G401.6 (cell line): ENCODE data around the gene SLF2.

Experiments used
- FAIRE-seq: peaks from 2 replicates; lab custom pipeline; 2012; peaks lifted over from hg19 to GRCh38; lab: Jason Lieb, UNC

Gene SLF2

DNA sequence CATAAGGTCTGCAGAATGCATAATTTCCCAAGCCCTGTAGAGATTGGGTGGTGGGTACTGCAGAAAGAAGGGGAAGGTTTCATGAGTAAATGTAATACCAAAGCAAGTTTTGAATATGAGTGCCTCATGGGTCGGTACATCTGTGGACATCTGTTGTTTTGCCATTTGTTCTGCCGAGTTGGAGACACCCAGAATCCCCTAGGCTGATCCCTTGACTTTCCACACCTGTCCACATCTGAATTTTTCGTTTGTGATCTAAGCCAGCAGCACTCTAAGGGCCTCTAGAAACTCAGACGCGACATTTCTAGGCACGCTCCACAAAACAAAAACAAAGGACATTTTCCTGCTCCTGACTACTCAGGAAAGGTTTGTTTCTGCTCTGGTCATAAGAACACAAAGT, 11.7 kb upstream of the SLF2 start:
- FAIRE-seq: no peak

DNA sequence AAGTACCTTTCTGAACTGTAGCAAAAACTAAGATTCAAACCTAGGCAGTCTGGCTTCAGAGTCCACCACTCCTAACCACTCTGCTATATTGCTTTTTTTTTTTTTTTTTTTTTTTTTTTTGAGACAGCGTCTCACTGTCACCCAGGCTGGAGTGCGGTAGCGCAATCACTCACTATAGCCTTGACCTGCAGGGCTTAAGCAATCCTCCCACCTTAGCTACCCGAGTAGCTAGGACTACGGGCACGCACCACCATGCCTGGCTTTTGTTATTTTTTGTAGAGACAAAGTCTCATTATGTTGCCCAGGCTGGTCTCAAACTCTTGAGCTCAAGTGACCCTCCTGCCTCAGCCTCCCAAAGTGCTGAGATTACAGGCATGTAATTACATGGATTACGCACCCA, 10.1 kb upstream of the SLF2 start:
- no peak for FAIRE-seq

DNA sequence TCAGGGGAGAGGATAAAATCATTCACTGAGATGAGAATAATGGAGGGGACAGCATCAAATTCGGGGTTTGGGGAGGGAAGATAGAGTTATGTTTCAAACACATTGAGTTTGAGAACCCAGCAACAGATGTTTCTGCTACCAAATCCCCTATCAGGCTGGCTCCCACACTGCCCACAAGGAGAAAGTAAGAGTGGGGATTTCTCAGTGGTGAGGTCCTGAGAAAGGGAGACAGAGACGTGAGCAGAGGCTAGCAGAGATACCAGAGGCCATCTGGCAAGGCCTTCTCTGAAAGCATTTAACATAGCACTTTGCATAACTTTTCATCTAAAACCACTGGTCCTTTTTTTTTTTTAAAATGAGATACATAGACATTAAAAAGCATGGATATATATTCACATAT, 7.8 kb upstream of the SLF2 start:
- no peak for FAIRE-seq

DNA sequence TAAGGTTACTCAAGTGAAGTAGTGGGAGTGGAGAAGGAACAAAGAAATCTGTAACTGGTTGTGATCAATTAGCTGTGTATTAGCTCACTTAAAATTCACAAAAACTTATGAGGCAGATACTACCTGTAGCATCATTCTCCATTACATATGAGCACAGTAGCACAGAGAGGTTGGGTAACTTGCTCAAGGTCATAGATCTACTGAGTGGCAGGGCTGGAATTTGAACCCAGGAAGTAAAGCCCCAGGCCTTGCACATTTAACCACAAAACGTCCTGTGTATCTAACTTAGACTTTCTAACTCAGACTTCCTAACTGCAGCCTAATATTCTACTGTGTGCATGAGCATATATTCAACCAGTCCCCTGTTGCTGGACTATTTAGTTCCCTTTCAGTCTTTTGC, 5.6 kb upstream of the SLF2 start:
- no peak for FAIRE-seq

DNA sequence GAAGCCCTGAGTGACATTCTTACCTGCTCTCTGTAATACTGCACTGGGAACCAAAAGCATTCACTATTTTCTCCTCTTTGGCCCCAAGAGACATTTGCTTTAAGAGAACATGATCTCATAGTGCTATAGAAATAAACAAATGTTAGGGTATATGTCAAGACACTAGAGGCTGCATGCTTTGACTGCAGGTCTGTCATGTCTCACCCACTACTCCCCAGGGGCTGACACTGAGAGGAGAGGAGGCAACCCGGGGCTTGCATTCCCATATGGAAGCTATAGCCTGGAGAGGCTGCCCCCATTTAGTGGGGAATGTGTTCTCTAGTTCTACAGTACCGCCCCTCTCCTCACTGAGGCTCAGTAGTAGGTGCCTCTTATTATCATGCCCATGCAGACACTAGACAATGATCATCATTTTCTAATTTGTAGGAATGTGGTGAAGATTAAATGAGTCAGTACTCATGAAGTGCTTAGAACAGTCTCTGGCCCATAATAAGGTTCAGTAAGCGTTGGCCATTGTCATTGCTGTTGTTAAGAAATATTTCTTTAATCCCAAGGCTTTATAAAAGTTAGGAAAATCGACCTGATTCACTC, 4.9 kb upstream of the SLF2 start:
- FAIRE-seq: no peak

DNA sequence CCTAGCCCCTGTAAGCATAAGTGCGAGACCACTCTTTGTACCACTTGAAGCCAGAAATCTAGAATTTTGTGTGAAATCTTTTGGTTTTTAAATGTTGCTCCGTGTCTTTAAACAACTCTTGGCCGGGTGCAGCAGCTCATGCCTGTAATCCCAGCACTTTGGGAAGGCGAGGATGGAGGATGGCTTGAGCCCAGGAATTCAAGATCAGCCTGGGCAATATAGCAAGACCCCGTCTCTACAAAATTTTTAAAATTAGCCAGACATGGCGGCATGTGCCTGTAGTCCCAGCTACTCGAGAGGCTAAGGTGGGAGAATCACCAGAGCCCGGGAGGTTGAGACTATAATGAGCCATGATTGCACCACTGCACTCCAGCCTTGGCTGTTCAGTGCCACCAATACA, 4.4 kb upstream of the SLF2 start:
- no peak for FAIRE-seq

DNA sequence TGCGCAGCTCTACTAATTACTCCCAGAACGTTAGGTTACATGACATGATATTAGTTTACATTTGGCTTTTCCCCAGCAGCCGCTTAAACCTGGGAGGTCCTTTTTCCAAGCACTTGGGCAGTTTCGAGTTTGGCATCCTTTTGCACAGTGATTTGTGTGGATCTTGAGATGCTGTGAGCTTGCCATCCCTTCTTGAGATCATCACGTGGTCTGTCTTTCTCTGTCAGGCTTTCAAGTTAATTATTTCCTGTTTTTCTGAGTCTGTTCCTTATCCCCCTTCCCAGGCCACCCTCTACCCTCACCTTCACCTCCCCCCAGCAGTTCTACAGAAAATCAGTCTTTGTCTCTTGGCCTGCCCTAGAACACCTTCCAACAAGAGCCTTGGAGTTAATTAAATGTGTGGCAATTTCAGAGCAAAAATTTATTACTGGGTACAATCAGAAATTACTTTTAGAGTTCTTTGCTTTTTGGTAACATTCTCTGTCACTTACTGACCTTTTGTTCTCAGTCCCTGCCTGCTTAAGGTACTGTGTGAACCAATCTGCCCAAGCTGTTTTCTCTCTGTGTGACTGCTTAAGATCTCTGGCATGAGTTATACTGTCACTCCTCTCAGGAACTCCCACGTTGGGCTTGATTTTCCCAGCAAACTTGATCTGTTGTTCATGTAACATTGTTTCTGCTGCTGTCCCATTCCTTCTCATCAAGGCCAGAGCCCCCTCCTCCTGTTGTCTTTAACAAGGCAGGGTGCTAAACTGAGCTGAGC, 3.1 kb upstream of the SLF2 start:
- FAIRE-seq: no peak

DNA sequence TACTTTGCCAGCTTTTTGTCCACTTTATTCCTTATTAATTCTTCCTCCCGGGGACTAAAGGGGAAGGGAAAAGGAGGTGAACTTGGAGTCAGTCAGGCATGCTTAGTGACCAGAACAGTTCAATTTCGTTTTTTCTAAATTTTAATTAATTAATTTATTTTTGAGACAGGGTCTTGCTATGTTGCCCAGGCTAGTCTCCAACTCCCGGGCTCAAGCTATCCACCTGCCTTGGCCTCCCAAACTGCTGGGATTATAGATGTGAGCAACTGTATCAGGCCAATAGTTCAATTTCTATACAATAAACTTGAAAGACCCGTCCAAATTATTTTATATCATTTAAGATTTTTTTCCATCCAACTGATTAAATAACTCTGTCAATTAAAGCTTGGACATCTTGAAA, 1.3 kb upstream of the SLF2 start:
- FAIRE-seq: no peak

DNA sequence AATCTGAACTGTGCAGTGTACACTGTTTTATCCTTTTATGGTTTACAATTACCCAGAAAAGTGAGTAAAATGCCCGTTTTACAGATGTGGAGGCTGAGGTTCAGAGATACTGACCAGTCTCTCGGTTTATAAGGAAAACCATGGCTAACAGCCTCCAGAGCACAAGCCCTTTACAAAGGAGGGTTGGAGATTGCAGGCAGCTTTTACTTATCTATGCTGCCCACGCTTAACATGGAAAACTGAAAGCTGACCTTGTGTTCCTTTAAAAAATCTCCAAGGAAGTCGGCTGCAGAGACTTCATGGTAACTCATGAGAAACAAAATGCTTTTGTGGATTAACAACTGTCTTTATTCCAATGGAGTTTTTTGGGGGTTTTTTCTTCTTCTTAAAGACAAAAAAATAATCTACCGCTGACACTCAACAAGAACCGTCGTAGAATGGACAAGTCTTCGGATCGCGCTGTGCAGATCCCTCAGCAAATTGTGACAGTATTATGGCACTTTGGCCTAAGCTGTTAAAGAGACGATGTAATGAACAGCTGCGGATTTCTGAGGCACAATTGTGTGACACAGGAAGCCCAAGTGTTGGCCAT, 654 bp upstream of the SLF2 start:
- FAIRE-seq: peak; percentile 46

DNA sequence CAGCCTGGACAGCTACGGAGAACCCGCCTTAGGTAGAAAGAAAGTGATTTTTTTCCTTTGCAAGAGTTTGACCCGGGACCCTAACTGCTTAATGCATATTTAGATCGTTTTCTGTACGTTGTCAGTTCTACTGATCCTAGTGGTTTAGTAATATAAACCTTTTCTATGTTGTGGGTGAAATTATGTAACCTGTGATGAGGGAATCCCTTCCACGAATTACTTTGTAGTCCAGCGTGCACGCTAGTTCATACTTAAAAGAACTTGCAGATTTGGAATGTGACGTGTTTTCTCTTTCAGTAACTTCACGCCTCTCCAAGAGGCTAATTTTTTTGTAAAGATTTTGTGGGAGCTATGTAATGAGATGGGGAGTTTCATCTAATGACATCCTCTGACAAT, 705 bp downstream of the SLF2 start:
- FAIRE-seq: no peak

DNA sequence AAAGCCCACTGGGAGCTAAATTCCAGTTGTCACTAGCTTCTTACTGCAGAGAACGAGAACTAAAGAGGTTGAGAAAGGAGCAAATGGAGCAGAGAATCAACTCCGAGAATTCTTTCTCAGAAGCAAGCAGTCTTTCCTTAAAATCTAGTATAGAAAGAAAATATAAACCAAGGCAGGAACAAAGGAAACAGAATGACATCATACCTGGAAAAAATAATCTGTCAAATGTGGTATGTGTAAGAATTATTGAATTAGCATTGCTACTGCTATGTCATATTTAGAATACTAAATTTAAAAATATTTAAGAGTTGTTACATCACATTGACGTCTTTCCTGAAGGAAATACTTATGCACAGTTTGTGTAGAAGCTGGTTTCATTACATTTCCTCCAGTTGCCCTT, 4.3 kb downstream of the SLF2 start:
- no peak for FAIRE-seq

DNA sequence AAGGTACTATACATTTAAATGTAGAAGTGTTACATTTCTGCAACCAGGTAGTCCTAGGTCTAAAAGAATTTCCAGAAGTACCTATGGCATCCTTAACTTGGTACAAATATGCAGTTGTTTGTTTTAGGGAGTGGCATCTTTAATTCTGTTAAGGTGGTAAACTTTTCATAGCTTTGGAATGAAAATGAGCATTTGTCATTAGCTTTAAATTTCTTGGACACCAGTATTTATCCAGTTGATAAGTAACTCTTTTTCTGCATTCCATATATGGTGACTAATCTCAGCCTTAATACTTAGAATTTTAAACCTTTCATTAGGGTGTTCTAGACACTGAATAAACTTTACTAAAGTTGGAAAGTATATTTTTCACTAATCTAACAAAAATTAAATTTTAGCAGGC, 10.8 kb downstream of the SLF2 start:
- no peak for FAIRE-seq

DNA sequence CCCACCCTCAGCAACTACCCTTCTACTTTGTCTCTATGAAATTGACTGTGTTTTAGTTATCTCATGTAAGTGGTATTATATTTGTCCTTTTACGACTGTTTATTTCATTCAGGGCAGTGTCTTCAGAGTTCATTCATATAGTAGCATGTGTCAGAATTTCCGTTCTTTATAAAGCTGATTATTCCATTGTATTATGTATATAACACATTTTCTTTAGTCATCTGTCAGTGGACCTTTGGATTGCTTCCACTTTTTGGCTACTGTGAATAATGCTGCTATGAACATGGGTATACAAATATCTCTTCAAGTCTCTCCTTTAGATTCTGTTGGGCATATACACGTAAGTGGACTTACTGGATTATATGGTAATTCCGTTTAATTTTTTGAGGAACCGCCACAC, 14.5 kb downstream of the SLF2 start:
- FAIRE-seq: no peak

DNA sequence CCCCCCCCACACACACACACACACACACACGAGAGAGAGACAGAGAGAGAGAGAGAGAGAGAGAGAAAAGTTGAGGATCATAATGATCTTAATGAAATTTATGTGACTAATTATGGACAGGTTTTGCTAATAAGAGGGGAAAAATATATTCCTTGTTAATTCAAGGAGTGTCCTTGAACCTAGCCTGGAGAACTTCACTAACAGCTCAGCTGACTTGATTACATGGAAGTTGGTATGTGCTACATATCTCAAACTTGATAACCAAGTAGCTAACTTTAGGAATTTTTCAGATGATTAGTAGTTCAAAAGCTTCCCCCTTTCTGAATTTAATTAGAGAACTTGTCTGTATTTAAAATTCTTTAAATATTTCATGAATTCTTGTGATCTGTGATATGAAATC, 15.3 kb downstream of the SLF2 start:
- peak; percentile 62 for FAIRE-seq

DNA sequence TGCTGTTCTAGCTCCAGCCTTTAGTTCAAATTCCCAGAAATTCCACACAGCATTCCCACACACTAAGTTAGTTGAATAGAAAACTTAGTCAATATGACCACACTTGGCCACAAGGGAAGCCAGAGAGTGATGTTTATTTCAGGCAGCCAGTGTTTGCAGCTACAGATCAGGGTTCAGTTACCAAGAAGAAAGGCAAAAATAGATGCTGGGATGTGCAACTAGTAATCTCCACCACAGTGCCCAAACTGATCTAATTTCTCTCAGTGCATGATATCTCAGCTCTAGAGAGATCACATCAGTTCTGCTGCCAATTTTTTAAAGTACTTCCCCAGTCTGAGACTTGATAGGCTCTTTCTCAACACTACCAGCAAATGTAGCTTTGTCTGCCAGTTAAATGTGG, 17.6 kb downstream of the SLF2 start:
- FAIRE-seq: no peak

DNA sequence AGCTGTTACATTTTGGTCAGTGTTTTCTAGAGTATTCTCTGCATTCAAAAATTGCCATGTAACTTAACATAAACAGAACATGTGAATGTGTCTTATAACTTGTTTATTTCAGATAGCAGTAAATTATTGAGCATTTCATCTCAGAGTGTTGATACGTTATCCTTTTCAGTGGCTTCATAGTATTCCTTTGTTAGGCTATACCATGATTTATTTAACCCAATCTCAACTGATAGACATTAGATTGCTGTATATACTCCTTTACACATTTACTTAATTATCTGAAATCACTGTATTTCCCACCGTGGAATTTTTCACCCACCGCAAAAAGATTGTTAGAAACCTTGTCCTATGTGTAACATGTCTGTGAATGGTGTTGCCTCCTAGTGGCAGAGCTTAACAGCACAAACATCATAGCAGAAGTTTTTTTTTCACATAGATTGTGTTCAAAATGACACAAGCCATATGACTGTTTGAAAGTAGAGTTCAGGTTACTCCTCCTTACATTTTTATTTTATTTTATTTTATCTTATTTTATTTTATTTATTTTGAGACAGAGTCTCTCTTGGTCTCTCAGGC, 21.4 kb downstream of the SLF2 start:
- FAIRE-seq: peak; percentile 49

DNA sequence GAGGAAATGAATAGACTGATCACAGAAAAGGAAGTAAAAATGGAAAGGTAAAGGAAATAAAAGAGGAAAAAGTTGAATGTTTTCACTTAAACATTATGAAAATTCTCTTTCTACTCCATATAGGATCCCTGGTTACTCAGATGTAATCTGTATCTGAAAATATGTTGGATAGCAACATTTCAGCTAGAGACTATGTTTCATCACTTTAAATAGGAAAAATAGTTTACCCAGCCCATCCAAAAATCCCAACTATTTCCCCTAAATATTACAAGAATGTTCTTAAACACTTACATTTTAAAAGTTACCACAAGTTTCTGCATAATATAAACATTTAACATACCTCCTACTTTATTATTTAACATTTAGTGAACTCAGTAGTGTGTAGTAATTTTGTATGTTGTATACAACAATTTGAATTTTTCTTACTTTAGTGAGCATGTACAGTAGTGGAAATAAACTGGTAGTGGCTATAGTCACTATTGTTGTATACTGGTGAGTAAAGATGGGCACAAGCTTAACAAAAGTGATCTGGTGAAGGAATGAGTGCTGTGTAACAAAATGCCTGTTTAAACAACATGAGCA, 27.1 kb downstream of the SLF2 start:
- FAIRE-seq: peak; percentile 69

DNA sequence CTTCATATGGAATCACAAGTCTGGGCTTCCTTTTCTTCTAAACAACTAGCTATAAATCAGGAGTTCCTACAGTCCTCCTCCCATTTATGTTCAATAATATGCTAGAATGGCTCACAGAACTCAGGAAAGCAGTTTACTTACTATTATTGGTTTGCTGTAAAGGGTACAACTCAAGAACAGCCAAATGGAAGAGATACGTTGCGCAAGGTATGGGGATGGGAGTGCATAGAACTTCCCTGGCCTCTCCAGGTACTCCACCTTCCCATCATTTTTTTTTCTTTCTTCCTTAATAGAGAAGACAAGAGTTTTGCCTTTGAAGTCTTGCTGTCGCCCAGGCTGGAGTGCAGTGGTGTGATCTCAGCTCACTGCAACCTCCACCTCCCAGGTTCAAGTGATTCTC, 29.5 kb downstream of the SLF2 start:
- FAIRE-seq: no peak

DNA sequence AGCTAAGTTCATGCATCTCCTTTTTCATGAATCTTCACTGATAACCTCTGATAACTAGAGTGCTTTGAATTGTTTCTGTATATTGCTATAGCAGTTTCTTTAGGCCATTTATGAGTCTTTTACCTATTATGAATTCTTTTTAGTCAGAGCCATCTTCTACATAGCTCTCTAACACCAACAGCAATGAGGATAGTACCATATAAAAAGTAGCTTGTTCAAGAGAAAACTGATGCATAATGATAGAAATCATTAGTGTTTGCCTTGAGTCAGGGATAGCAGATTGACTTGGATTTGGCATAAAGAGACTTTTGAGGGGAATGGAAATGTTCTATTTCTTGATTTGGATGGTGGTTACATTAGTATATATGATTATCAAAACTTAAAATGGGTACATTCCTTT, 30.7 kb downstream of the SLF2 start:
- FAIRE-seq: no peak

DNA sequence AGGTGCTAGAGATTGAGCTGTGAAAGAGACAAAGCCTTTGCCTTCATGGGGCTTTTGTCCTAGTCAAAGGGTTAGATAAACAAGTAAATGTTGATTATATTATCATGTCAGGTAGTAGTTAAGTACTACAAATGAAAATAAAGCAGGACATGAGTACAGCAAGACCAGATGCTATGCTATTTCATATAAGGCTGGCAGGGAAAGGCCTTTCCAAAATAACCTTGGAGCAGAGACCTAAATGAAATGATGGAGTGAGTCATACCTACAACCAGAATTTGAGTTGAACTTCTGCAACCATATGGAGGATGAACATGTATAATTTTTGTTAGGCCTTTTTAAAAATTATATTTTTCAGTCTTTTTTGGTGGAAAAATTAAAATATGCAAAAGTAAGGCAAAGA, 33.0 kb downstream of the SLF2 start:
- no peak for FAIRE-seq

DNA sequence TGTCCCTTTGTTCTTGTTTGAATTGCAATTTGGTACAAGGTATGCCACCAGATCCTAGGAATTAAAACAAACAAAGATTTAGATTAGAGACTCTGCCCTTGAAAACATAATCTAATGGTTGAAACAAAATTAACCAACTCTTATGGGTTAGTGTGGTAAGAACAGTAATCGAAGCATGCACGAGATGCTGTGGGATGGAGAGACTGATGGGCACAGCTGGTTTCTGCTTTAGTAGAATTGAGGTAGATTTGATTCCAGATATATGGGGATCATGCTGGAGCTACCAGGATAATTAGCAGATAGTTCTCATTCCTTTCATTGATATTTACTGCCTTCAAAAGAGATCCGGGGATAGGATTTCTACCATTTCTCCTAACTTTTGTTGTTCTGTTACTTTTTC, 36.2 kb downstream of the SLF2 start:
- FAIRE-seq: no peak

DNA sequence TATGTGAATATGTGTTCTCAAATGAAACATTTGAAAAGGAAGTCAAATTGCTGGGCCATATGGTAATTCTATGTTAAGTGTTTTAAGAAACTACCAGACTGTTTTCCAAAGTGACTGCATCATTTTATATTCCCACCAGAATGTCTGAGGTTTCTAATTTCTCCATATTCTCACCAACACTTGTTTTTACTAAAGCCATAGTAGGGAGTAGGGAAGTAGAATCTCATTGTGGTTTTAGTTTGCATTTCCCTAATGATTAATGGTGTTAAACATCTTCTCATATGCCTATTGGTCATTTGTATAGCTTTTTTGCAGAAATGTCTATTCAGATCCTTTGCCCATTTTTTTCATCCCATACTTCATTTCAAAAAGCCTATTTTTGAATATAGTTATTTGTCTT, 47.5 kb downstream of the SLF2 start:
- FAIRE-seq: no peak

DNA sequence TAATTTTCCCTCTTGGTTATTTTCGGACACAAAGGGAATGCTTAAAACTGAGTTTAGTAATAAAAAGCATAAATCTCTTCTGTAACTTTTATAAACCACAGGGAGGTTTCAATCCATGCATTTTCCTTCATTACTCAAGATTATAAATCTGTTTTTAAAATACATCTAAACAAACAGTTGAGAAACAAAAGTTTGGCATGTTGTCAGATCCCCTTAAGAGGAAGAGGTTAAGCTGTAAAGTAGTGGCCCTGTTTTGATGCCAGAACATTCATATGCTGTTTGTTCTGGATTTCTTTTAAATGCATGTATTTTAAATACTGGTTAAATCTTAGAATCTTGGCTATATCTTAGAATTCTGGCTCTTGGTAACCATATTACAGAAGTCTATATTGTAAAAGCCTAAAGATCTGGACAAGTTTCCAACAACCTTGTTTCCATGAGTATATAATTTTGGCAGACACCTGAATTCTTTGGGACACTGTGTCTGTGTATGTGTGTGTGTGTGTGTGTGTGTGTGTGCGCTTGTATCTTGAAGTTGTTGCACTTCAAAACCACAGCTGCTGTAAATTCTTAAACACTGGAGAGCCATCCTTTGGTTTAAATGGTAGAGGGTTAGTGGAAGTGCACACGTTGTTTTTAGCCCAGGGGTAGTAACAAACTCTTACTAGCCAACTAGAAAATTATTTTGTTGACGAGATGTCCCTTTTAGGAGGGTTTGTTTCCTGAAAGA, 49.8 kb downstream of the SLF2 start:
- no peak for FAIRE-seq
